KBM-7 (cell line): Measurements from ENCODE around the gene XIAP.
"Not testable (repeated sequence)": the region's sequence is repeated elsewhere in the genome, so short reads cannot be mapped to it uniquely, and the experiment has no call there.

Experiments
- DNase-seq: peaks from one replicate; pipeline ENCODE4 v3.0.0-alpha.2; 2015
- in situ Hi-C: fragments of 300-500 bp; cut with MboI; formaldehyde crosslinking; loops from 2 replicates; pipeline ENCODE4 v1.14.3; 2020; ENCODE audit warnings: low sequenced_read_pairs, low pct_unique_long_range_greater_than_20kb, mixed read lengths

XIAP gene

GRCh38 chrX:123871309-123871708, 11.5 kb downstream of the XIAP start:
- in situ Hi-C loops = no loop called here
- no peak for DNase-seq

DNA sequence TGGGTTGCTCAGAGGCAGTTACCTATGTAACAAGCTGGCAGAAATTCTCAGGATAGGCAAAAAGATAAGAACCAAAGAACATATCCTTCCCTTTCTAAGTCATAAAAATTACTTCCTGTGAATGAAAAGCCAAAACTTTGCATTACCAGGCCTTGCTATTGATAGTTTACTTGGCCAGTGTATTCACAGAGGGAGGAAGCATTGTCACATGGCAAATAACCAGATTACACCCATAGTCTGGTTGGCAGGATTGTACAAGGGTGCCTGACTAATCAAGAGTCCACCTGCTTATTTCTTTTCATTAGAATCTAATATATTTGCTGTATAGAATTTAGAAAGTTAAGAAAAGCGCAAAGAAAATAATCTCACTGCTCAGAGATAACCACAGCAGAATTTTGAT, 14.1 kb downstream of the XIAP start:
- no peak for DNase-seq
- in situ Hi-C loops = no loop called here

GRCh38 chrX:123876177-123876576, 16.3 kb downstream of the XIAP start:
- in situ Hi-C loops = no loop called here
- no peak for DNase-seq

DNA sequence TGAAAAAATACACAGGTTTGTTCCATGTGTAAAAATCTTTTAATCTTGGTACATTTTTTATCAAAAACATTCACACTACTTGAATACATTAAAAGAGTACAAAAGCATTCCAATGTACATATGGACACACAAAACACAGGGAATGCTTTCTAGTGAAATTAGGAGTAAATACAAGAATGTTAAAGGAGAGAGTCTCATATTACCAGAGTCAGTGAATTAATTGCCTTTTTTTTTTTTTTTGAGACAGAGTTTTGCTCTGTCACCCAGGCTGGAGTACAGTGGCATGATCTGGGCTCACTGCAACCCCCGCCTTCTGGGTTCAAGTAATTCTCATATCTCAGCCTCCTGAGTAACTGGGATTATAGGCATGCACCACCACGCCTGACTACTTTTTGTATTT, 17.0 kb downstream of the XIAP start:
- in situ Hi-C loops = no loop called here
- no peak for DNase-seq

GRCh38 chrX:123878252-123878721, 18.4 kb downstream of the XIAP start:
- in situ Hi-C loops = no loop called here
- peak; percentile 79 for DNase-seq

GRCh38 chrX:123881330-123881729, 21.5 kb downstream of the XIAP start:
- no peak for DNase-seq
- in situ Hi-C loops = no loop called here

DNA sequence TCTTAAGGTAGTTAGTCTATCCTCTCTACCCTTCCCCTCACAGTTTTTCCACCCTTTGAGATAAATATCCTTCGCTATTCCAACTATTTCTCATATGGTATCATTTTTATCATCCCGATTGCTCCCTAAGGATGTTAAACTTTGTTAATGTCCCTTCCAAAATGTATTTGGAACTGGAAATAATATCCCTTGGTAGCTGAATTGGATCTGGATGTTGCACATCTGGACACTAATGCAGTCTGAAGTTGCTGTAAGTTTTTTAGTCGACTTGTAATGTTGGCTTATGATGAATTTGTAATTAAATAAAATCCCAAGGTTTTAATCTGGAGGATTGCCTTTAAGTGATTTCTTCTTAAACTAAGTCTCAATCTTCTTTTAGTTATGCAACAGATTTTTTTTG, 22.5 kb downstream of the XIAP start:
- in situ Hi-C loops = no loop called here
- DNase-seq = no peak

DNA sequence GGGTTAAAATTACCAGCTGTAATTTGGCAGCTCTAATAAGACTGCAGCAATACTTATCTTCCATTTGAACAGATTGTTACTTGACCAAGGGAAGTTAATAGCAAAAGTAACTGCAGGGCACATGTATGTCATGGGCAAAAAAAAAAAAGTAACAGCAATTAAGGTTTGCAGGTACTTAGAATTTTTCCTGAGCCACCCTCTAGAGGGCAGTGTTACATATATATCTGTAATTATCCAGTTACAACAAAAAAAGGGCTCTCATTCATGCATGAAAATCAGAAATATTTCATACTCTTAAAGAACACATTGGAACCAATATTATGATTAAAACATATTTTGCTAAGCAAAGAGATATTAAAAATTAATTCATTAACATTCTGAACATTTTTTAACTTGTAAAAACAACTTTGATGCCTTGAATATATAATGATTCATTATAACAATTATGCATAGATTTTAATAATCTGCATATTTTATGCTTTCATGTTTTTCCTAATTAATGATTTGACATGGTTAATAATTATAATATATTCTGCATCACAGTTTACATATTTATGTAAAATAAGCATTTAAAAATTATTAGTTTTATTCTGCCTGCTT, 25.1 kb downstream of the XIAP start:
- in situ Hi-C loops = no loop called here
- DNase-seq = peak; percentile 76

- in situ Hi-C loops = no loop called here
- DNase-seq = no peak
These were observed 39.8 kb downstream of the XIAP start for GRCh38 chrX:123899701-123900100.

DNA sequence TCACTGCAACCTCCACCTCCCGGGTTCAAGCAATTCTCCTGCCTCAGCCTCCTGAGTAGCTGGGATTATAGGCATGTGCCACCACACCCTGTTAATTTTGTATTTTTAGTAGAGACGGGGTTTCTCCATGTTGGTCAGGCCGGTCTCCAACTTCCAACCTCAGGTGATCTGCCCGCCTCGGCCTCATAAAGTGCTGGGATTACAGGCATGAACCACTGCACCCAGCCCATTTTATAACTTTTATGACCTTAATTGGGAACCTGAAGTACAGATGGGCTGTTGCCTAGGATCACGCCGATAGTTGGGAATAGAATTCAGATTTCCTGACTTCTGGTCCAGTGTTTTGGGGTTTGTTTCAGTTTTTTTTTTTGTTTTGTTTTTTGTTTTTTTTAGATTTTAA, 43.4 kb downstream of the XIAP start:
- in situ Hi-C loops, DNase-seq: not testable (repeated sequence)

- in situ Hi-C loops = no loop called here
These were observed 45.5 kb downstream of the XIAP start for GRCh38 chrX:123905332-123905731.

GRCh38 chrX:123906557-123907316, 46.9 kb downstream of the XIAP start:
- in situ Hi-C loops = no loop called here
- DNase-seq = no peak

More at GRCh38 chrX:123905332-123905731, 45.5 kb downstream of the XIAP start:
- no peak for DNase-seq

DNA sequence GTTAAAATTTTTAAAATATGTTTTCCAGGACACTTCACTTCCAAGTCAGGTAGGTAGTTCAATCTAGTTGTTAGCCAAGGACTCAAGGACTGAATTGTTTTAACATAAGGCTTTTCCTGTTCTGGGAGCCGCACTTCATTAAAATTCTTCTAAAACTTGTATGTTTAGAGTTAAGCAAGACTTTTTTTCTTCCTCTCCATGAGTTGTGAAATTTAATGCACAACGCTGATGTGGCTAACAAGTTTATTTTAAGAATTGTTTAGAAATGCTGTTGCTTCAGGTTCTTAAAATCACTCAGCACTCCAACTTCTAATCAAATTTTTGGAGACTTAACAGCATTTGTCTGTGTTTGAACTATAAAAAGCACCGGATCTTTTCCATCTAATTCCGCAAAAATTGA, 49.7 kb downstream of the XIAP start:
- in situ Hi-C loops = no loop called here
- DNase-seq = no peak

GRCh38 chrX:123917069-123917468, 57.2 kb downstream of the XIAP start:
- in situ Hi-C loops = no loop called here
- no peak for DNase-seq

DNA sequence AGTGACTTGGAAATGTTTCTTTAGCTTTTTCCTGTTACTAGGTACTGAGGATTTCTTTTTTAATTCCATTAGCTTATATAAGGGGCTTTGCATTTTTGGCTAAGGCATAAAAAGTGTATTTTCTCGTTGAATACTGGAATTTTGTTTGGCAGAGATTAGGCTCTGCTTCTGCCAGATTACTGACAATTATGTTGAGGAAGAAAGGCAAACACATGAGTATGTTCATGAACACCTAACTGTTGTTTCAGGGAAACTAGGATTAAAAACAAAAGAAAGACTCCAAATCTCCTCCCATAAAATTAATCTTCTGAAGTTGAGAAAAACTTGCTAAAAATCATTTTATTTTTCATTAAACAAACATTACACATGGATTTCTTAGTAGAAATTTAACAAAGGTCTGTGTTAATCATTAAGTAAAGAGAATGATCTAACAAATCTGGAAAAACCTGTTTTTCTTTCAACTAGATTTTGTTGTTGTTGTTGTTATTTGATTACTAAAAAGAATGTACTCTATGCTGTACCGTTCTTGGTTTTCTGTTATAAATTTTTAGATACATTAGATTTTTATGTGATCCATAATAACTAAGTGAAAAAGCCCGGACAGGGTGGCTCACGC, 58.4 kb downstream of the XIAP start:
- in situ Hi-C loops = no loop called here
- DNase-seq = no peak

DNA sequence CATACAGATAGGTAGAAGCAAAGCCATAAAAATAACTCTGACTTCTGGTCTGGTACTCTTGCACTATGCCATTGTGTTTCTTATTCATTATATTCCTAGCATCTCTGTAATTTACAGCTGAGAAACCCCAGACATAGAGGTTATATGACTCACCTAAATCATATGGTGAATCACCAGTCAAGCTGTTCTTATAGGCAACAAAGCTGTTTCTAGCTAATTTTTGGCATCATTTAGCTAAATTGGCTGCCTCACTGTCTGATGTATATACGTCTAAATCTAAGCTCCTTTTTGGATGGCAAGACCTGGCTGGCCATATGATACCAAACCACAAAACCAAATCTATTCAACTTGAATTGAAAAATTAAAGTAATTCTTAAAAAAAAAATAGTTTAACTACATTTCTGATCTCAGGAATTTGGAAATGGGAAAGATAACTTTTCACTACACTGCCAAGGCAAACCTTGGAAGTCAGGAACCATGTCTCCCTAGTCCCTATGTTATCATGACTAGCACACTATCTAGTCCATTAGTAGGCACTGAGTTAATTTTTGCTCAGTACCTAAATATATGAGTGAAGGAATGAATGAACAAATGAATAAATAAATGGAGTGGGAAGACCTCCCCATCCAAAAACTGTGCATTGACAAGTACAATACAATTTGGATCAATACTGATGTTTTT, 60.4 kb downstream of the XIAP start:
- no peak for DNase-seq
- in situ Hi-C loops = no loop called here

GRCh38 chrX:123923211-123923610, 63.4 kb downstream of the XIAP start:
- in situ Hi-C loops = no loop called here
- DNase-seq = no peak

DNA sequence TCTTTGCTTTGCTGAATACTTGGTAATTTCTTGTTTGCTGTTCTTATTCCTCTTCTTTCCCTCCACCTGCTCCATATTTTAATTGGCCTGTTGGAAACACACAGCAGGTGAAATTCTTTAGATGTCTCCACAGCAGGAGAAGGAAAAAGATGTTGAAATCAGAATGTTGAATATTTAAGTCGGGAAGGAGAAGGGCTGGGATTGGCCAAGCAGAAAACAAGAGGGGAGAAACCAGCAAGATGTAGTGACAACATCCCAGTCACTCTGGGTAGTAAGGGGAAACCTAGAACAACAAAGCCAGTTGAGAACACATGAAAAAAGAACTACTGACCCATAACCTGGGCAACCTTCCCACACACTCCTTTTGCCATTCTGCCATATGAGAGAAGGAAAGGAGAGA, 64.3 kb downstream of the XIAP start:
- DNase-seq = no peak
- in situ Hi-C loops = no loop called here

DNA sequence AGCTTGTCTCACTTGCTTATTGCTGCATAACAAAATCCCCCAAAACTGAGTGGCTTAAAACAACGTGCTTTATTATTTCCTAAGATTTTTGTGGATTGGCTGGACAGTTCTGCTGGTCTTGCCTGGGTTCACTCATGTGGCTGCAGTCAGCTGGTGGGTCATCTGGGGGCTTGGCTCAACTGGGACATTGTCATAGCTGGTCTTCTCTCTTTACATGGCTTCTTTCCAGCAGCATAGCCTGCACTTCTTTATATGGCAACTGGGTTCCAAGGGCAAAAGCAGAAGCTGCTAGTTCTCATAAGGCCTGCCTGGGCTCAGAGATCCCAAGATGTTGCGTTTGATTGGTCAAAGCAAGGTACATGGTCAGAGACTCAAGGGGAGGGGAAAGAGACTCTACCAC, 68.0 kb downstream of the XIAP start:
- DNase-seq = peak; percentile 37
- in situ Hi-C loops = no loop called here

DNA sequence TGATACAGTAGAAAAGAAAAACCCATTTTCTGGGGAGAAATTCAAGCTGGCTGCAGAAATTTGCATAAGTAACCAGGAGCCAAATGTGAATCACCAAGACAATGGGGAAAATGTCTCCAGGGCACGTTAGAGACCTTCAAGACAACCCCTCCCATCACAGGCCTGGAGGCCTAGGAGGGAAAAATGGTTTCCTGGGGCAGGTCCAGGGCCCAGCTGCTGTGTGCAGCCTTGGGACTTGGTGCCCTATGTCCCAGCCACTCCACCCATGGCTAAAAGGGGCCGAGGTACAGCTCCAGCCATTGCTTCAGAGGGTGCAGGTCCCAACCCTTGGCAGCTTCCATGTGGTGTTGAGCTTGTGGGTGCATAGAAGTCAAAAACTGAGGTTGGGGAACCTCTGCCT, 72.2 kb downstream of the XIAP start:
- in situ Hi-C loops, DNase-seq: not testable (repeated sequence)
